ENCODE measurements around the gene PNPLA8.

PNPLA8 gene

GRCh38 chr7:108442039-108442568 lies 83.8 kb downstream of the PNPLA8 start:
- no peak for DNase-seq (ENCODE audit: low spot score)

- DNase-seq (ENCODE audit: low spot score) = no peak
These were observed 84.5 kb downstream of the PNPLA8 start for GRCh38 chr7:108441392-108441955.

GRCh38 chr7:108440613-108441012 lies 85.3 kb downstream of the PNPLA8 start:
- DNase-seq (ENCODE audit: low spot score) = no peak

- DNase-seq (ENCODE audit: low spot score) = no peak
These were observed 89.0 kb downstream of the PNPLA8 start for GRCh38 chr7:108436906-108437305.

GRCh38 chr7:108434010-108434409 lies 91.9 kb downstream of the PNPLA8 start:
- no peak for DNase-seq (ENCODE audit: low spot score)

- no peak for DNase-seq (ENCODE audit: low spot score)
These were observed 94.8 kb downstream of the PNPLA8 start for GRCh38 chr7:108431099-108431498.

- no peak for DNase-seq (ENCODE audit: low spot score)
These were observed 95.3 kb downstream of the PNPLA8 start for GRCh38 chr7:108430664-108431063.

GRCh38 chr7:108427766-108428165 lies 98.2 kb downstream of the PNPLA8 start:
- no peak for DNase-seq (ENCODE audit: low spot score)

GRCh38 chr7:108425714-108426275 lies 100.1 kb downstream of the PNPLA8 start:
- DNase-seq (ENCODE audit: low spot score) = no peak

GRCh38 chr7:108424013-108424412 lies 101.9 kb downstream of the PNPLA8 start:
- DNase-seq (ENCODE audit: low spot score) = no peak

- DNase-seq (ENCODE audit: low spot score) = no peak
These were observed 102.6 kb downstream of the PNPLA8 start for GRCh38 chr7:108423089-108423989.

GRCh38 chr7:108421720-108422331 lies 104.1 kb downstream of the PNPLA8 start:
- no peak for DNase-seq (ENCODE audit: low spot score)
